Epithelial cell of esophagus (primary cell): ENCODE measurements around the gene ATAD3C.
A peak's percentile ranks its signal among the peaks of the same experiment; 100 is the strongest.
"Not testable (repeated sequence)": the region's sequence is repeated elsewhere in the genome, so short reads cannot be mapped to it uniquely, and the experiment has no call there.

ENCODE experiments used
- DNase-seq: peaks from one replicate; pipeline ENCODE4 v3.0.0; 2010; ENCODE audit warnings: low read depth
- H3K4me3 ChIP-seq: 2 replicates; pipeline ENCODE4 v1.5.1; 2011; ENCODE audit warnings: mild to moderate bottlenecking, low read length, control low read depth
- CTCF ChIP-seq: IDR thresholded peaks from 2 replicates; pipeline ENCODE4 v1.5.1; 2011; ENCODE audit warnings: low read depth, mild to moderate bottlenecking, low read length, control low read depth, inconsistent platforms; ENCODE audit not compliant: insufficient read depth; ENCODE audit errors: missing control alignments

ATAD3C gene

GRCh38 chr1:1403653-1404052, 45.8 kb upstream of the ATAD3C start:
- no peak for TF ChIP-seq CTCF
- no peak for DNase-seq
- no peak overlapping the region for H3K4me3 ChIP-seq

GRCh38 chr1:1406101-1406820, 43.2 kb upstream of the ATAD3C start:
- no peak for DNase-seq
- peak overlapping the region; percentile 83 for H3K4me3 ChIP-seq
- no peak for TF ChIP-seq CTCF

- TF ChIP-seq CTCF, result no peak
- peak; percentile 94 for DNase-seq
- H3K4me3 ChIP-seq, result peak within 1 kb of the TSS; percentile 83
Measured at GRCh38 chr1:1406821-1407635, 42.5 kb upstream of the ATAD3C start, which contains the start of gene MRPL20. Gene MRPL20, minus strand, starts transcription at chr1:1407293. Its CDS starts 76 bp downstream, at chr1:1407217.

GRCh38 chr1:1407636-1408318, 41.7 kb upstream of the ATAD3C start:
- TF ChIP-seq CTCF, result peak; percentile 19
- peak overlapping the region; percentile 83 for H3K4me3 ChIP-seq
- peak; percentile 46 for DNase-seq

GRCh38 chr1:1410238-1410637, 39.3 kb upstream of the ATAD3C start:
- not testable (repeated sequence) for DNase-seq, H3K4me3 ChIP-seq

GRCh38 chr1:1411626-1412025, 37.9 kb upstream of the ATAD3C start:
- H3K4me3 ChIP-seq, result no peak overlapping the region
- TF ChIP-seq CTCF, result no peak
- no peak for DNase-seq

- not testable (repeated sequence) for H3K4me3 ChIP-seq, DNase-seq
Measured at GRCh38 chr1:1412311-1412902, 37.1 kb upstream of the ATAD3C start.
